NCI-H146 treated with DMSO at 0.1 percent for 48 hours (cell line): ENCODE data around the gene ACVR1B.

Experiments used
- DNase-seq: peaks from one replicate; lab custom pipeline; 2025; ENCODE audit not compliant: unreplicated experiment; lab: John Stamatoyannopoulos, UW

The ACVR1B gene

DNA sequence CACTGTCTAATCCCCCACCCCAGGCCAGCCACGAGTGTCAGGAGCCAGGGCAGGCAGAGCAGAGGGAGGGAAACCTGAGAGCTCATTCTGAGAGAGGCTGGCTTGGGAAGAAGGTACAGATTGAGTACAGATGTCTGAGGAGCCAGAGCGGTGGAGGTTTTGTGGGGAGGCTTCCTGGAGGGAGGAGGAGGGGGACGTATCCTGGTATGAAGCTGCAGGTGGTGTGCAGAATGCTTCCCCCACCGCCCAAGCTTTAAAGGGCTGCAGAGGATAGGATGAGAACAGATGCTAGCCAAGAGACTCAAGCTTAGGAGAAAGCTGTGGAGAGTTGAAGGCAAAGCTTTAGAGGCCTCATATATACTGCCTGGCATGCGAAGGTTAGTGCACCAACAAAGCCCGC lies 52.1 kb downstream of the ACVR1B start:
- no peak for DNase-seq

DNA sequence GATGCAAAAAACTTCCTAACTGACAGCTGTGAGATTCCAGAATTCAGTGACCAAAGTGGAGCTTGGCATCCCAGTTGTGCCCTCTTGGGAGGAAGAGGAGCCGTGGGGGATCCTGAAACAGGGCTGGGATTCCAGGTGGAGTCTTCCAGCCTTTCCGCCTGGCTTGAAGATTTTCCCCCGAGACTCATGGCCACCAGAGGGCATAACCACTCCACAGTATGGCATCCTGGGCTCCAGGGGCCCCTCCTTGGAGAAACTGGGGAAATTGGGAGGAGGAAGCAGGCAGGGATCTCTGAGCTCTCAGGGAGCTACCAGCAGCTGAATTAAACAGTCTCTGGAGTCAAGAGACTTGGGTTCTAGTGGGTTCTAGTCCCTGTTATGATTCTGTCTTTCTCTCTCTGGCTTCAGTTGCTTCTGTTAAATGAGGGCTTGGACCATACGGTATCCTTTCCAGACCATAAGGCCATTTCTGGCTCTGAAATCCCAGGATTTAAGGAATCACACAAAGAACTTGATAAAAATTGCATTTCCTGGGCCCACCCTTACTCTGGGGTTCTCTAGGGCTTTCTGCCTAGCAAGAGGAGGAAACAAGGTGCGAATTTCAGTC lies 52.6 kb downstream of the ACVR1B start:
- peak; percentile 43 for DNase-seq

DNA sequence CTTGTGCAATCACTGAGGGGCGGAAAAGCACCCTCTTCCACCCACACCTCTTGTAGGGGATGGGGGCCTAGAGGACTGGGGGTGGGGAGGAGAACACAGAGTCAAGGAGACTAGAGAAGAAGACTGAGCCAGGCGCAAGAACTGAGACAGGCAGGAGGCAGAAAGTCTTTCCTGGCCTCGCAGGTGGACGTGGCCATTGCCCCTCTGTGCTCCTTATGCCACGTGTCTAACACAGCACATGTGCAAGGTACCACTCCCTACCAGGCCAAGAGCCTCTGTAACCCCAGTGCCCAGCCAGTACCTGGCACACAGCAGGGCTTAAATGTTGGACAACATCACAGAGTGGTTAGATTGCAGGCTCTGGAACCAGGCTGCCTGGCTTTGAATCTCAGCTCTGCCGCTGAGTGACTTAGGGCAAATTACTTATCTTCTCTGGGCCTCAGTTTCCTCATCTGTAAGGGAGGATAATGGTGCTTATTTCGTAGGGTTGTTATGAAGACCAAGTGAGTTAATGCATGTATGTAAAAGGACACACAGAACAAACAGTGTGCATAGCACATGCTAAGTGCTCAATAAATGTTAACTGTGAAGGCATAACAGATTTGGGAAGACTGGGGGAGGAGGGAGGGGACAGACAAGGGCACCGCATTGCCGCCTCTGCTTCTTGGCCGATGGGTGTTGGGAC lies 53.9 kb downstream of the ACVR1B start:
- no peak for DNase-seq

DNA sequence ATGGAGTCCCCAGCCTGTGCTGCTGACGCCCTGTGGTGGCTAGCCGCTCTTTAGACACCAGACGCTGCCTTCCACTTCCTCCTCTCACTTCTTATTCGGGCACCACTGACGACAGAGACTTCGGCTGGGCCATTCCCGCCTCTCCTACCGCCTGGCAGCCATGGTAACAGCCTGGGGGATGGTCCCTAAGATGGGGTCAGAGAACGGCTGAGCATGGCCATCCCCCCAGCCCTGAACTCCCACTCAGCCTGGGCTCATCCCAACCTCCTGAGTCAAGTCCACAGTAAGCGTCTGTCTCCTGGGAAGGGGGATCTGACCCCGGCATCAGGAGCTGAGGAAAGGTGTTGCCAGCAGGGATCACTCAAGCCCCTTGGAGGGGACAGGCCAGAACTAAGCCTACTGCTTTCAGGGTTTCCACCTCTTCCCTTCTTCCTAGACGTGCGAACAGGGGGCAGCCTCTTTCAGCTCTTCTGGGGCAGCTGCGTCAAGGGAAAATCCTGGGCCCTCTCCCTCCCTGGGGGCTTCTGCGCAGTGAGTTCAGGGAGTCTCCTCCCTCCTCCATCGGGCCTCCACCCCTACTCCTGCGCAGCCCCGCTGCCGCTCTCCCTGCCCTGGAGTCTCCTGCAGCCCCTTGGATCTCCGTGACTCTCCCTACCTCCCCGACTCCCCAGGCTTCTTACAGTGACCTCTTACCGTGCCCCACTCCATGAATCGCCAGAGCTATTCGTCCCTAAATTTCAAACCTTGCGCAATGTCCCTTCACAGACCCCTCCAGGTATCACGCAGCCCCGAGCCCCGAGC lies 54.6 kb downstream of the ACVR1B start:
- no peak for DNase-seq

DNA sequence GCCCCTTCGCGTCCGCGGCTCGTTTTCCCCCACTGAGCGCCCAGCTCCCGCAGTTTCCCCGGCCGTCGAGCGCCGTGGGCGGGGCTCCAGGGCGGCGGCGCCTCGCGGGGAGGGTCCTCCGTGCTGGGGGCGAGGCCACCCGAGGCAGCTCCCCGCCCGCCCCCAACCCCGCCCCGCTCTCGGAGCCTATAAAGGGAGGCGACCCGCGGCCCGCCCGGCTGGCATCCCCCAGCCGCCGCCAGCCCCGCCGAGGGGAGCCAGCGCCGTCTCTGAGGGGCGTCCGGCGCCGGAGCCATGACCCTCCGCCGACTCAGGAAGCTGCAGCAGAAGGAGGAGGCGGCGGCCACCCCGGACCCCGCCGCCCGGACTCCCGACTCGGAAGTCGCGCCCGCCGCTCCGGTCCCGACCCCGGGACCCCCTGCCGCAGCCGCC lies 55.2 kb downstream of the ACVR1B start, which contains the start of gene TAMALIN:
TSS of gene TAMALIN (plus strand) at position 221 of the 432 bp plus-strand sequence. CDS start at position 295, 74 bp downstream.
- peak; percentile 44 for DNase-seq

DNA sequence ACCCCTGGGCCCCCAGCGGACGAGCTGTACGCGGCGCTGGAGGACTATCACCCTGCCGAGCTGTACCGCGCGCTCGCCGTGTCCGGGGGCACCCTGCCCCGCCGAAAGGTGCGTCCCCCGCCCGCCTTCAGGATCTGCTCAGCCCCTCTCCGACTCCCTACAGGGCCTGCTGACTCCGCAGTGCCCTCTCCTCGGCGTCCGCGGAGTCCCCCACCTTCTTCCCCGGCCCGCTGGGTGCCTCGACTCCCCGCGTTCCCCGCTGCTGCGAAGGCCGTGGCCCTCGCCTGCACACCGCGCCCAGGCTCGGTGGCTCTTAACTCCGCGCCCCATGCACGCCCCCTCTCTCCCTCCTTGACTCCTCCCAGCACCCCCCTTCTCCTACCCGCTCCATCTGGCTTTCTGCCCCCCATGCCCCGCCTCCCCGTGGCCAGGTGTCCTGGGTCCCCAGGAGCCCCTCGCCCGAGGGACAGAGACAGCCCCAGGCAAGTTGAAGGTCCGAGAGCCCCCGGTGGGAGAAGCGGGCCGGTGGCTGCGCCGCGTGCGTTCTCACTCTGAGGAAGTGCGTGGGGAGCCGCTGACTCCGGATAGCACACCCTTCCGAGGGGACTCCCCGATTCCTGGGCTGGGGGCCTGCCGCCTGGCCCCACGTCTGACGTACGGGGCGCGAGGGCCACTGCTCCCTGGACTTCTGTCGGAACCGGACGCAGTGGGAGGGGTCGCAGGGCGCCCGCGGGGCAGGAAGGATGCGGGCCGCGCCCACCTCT lies 55.8 kb downstream of the ACVR1B start:
- DNase-seq, result no peak

DNA sequence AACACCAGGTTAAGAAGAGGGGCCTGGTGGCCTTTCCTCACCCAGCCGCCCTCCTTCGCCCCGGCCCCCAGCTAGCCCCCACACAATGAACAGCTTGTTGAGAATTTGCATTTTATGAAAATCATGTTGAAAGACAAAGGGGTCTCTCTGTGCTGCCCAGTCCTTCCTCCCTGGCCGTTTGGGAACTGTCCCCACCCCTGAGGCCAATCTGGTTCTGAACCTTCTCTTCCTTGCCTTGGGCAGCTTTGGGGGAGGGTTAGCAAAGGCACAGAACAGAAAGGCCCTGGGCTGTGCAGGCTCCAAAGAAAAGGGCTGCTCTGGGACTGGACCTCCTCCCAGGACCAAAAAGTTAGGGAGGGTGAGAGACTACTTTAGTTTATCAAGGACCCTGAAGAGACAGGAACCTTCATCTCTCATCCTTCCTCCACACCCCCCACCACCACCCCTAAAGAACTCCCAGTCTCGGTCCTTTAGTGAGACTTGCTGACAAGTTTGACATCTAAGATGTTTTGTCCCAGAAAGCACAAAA lies 56.5 kb downstream of the ACVR1B start:
- DNase-seq, result no peak

DNA sequence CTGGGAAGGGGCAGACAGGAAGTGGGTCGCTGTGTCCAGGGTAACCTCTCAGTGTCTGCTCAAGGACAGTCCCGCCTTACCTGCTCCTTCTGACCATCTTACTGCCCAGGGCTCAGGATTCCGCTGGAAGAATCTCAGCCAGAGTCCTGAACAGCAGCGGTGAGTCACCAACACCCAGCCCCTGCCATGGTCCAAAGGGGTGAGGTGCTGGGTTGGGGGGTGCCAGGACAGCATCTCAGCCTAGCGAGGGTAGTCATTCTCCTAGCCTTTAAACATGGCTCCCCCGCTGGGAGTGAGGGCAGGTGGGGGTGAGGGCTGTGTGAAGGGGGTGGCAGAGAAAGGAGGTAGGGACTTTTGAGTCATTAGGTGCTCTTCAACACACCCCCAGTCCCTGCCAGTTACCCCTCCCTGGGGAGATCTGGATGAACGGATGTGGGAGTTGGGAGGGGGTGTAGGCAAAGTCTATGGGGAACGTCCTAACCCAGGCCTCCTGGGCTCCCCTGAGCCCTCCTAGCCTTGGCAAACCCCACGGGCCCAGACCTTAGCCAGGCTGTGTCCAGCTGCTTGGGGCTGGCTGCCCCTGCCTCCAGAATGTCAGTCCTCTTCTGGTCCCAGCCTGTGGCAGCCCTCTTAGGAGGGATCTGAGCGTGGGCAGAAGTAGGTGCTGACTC lies 57.7 kb downstream of the ACVR1B start:
- no peak for DNase-seq

DNA sequence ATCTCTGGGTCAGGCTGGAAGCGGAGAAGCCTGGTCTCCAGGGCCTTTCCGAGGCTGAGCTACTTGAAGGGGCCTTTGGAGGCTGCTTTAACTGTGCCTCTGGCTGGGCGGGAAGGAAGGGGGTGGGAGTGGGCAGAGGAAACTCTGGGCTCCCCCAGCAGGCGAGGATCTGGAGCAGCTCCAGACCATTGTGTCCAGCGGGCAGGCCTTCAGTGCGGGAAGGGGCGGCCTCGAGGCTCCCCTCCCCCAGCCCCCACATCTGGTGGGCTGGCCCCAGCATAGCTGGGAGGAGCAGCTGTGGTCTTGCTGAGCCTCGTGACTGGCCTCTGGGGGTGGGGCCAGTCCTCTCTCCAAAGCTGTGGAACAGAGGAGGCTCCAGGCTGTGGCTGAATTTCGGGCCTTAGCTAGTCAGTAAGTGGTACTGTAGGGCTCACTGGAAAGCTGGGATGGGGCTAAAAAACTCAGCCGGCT lies 58.7 kb downstream of the ACVR1B start:
- DNase-seq, result no peak

DNA sequence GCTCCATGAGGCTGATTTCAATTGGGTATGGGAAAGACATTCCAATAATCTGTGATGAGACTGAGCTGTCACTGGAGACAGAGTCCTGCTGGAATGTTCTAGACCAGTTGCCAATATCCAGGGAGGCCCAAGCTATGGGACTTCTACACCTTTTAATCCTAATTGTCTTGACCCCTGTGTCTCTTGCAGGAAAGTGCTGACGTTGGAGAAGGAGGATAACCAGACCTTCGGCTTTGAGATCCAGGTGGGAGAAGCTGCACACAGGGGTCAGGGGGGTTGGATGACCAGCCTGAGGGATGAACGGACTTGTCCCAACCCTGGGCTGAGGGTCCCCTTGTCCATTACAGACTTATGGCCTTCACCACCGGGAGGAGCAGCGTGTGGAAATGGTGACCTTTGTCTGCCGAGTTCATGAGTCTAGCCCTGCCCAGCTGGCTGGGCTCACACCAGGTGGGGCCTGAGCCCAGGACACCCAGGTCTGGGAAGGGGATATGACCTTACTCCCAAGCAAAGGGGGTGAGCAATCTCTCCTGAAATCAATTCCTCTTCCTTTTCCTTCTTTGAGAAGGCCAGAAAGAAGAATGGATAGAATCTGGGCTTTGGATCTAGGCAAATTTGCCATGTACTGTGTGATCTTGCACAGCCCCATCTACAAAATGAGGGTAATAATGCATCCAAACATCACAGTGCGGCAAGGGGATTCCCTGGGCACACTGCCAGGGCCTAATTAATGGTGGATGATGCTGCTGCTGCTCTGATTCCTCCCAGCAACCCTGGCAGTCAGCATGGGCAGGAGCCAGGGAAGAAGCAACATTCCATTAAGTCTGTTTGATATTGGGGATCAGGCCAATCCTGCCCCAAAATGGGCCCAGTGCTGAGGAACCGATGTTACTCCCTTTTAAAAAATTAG lies 59.4 kb downstream of the ACVR1B start:
- no peak for DNase-seq

DNA sequence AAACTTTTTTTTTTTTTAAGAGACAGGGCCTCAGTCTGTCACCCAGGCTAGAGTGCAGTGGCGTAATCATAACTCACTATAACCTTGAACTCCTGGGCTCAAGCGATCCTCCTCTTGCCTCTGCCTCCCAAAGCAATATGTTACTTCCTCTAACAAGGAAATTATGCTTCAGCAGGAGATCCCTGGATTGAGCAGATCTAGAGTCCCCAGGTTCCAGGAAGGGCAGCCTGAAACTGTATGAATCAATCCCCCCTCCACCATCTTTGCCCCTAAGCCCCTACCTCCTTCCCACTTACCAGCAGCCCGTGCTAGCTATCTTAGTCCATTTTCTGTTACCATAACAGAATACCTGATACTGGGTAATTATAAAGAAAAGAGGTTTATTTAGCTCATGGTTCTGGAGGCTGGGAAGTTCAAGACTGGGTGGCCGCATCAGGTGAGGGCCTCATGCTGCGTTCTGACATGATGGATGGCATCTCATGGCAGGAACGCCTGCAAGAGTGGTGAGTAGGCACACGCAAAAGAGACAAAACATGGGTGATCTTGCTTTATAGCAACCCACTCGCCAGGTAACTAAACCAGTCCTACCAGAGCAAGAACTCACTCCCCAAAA lies 60.2 kb downstream of the ACVR1B start:
- no peak for DNase-seq

DNA sequence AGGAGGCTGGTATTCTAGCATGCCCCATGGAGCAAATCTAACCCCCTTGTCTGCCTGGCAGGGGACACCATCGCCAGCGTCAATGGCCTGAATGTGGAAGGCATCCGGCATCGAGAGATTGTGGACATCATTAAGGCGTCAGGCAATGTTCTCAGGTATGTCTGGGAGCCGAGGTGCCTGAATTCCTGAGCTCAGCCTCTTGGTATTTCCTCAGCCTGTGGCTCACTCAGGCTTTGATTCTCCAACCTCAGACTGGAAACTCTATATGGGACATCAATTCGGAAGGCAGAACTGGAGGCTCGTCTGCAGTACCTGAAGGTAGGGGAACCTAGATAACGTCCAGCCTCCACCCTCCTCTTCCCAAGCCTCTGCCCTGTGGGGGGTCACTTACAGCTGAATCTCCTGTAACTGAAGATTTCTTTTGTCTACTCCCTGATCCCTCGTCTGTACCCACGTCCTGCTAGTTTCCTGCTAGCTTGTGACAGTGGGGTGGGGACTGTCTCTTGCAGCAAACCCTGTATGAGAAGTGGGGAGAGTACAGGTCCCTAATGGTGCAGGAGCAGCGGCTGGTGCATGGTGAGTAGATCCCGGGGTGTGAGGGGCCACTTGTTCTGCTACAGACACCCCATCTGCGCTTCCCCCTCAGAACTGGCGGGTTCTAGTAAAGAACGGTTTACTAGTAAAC lies 62.3 kb downstream of the ACVR1B start:
- DNase-seq, result no peak

DNA sequence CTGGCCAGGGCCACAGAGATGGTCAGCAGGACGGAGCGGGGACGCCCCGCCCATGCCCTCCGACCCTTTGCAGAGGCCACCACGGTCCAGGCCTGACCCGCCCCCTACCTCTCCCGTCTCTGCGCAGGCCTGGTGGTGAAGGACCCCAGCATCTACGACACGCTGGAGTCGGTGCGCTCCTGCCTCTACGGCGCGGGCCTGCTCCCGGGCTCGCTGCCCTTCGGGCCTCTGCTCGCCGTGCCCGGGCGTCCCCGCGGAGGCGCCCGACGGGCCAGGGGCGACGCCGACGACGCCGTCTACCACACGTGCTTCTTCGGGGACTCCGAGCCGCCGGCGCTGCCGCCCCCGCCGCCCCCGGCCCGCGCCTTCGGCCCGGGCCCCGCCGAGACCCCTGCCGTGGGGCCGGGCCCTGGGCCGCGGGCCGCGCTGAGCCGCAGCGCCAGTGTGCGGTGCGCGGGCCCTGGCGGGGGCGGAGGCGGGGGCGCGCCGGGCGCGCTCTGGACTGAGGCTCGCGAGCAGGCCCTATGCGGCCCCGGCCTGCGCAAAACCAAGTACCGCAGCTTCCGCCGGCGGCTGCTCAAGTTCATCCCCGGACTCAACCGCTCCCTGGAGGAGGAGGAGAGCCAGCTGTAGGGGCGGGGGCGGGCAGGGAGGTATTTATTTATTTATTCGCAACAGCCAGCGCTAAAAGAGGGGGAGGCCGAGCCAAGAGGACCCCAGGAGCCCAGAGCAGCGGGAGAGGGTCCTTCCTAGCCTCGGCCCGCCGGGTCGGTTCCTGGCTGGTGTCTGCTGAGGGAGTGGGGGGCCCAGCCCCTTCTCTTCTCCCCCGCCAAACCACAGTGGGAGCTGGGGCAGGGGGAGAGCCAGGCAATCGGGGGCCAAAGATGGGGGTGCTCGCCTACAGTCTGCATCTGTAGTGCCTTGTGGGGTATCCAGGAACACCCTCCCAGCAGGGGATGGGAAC lies 63.4 kb downstream of the ACVR1B start:
- DNase-seq, result no peak

DNA sequence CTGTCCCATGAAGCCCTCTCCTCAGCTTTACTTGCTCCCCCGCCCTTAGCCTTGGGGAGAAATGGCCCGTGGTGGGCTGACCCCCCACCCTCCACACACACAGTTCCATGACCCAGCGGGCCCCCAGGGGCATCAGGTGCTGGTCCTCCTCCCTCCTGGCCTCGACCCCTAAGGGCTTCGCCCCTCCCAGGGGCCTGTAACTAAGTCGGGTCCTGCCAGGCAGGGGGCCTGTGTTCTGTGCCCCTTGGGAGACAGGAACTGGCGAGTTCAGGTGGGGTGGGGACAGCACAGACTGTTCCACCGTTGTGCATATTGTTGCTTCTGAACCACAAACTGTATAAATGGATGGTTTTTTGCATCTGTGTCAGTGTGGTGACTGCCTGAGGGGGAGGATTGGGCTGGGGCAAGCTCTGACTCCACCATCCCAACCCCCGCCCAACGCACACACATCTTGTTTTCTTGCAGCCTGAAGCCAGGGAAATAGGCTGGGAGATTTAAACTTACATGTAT lies 64.1 kb downstream of the ACVR1B start:
- no peak for DNase-seq

DNA sequence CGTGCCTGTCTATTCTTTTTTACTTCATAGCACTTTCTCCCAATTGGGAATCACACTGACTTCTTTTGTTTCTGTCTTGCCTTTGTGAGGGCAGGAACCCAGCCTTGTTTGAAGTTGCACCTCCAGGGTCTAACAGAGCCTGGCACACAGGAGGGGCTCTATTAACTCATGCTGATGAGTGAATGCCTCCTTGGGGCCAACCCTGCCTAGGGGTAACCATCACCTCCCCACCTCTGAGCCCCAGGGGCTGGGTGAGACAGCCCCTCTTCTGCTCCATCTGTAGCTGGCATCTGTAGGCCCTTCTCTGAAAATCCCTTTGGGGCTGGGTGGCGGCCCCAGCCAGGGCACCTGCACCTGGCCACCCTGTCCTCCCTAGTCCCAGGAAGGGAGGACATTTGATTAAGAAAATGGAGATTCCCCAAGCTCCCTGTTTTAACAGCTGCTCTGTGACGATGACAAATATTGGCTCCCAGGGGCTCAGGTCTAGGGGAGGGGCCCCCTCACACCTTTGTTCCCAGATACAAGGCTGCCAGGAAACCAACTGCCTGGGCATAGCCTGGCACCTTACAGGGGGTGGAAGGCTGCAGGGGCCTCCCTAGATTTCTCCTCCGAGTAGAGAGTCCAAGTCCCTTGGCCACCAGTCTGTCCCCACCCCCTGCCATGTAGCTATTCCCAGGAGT lies 67.1 kb downstream of the ACVR1B start:
- DNase-seq, result peak; percentile 67

DNA sequence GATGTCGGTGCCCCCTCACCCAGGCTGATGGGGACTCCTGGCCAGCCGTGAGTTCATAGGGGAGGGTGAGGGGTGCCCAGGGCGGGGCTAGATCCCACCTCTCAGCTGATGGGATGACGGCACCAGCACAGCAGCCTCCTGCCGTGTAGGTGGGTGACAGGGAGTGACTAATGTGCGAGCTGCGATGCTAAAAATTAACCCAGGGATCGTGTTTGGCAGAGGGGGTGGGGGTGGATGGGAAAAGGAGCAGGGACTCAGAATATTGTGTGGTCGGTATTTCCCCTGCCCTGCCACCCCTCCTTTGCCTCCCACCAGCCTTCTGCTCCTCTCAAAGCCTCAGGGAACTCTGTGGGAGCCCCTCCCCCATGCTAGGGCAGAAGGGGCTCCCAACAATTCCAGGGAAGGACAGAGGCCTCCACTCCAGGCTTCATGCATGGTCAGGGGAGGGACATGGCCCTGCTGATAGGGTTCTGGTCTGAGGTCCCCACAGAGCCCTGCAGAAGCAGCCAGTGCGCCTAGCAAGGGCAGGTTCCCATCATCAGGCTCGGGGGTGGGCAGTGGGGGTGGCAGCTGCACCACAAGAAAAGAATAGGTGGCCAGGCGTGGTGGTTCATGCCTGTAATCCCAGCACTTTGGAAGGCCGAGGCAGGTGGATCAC lies 67.7 kb downstream of the ACVR1B start:
- peak; percentile 57 for DNase-seq
